H1 (cell line): ENCODE results near the gene P2RY14. TPM values are rescaled to one million over a fixed set of nuclear protein-coding genes. Genes with fewer than 3 reads are reported as not detected.

ENCODE experiments used
- CTCF ChIA-PET: fragments of 300-600 bp; sonication (Branson Sonifier 250); formaldehyde crosslinking; loops from one replicate; lab custom pipeline; 2021; ENCODE audit not compliant: partially characterized antibody; lab: Charles Lee
- POLR2A ChIA-PET: fragments of 300-600 bp; sonication (Branson Sonifier 250); formaldehyde crosslinking; loops from one replicate; lab custom pipeline; 2021; ENCODE audit warnings: inconsistent platforms; ENCODE audit not compliant: partially characterized antibody; lab: Charles Lee
- DNase-seq, 2 experiments: peaks; one replicate each; pipeline versions ENCODE4 v3.0.0 to v3.0.0-alpha.2; 2010 to 2022; ENCODE audit warnings: low spot score in 2 of 2, low read depth in 1 of 2, mixed read lengths in 1 of 2
- FAIRE-seq: peaks from 2 replicates; lab custom pipeline; 2011; peaks lifted over from hg19 to GRCh38; lab: Jason Lieb, UNC
- H2AFZ ChIP-seq: 2 replicates; pipeline ENCODE4 v1.8.1; 2012; ENCODE audit warnings: low read length, inconsistent platforms
- H2AK5ac ChIP-seq: 2 replicates; pipeline ENCODE4 v1.6.1; 2013; ENCODE audit warnings: low read depth, low read length
- H2BK120ac ChIP-seq: replicated peaks from 2 replicates; pipeline ENCODE3; 2013; ENCODE audit warnings: low read depth, low read length, inconsistent platforms
- H2BK12ac ChIP-seq: 2 replicates; pipeline ENCODE4 v1.6.1; 2013; ENCODE audit warnings: low read depth, low read length
- H2BK15ac ChIP-seq: 2 replicates; pipeline ENCODE4 v1.6.1; 2013; ENCODE audit warnings: low read length
- H2BK20ac ChIP-seq: 2 replicates; pipeline ENCODE4 v1.6.1; 2013; ENCODE audit warnings: low read length
- H2BK5ac ChIP-seq: 2 replicates; pipeline ENCODE4 v1.6.1; 2013; ENCODE audit warnings: low read depth, low read length
- H3K14ac ChIP-seq: 2 replicates; pipeline ENCODE4 v1.6.1; 2013; ENCODE audit warnings: inconsistent platforms; ENCODE audit not compliant: insufficient read length
- H3K18ac ChIP-seq: 2 replicates; pipeline ENCODE4 v1.6.1; 2013; ENCODE audit warnings: low read length; ENCODE audit errors: extremely low read depth
- H3K23ac ChIP-seq: 2 replicates; pipeline ENCODE4 v1.6.1; 2013; ENCODE audit warnings: inconsistent platforms; ENCODE audit not compliant: insufficient read length
- H3K23me2 ChIP-seq: 2 replicates; pipeline ENCODE4 v1.6.1; 2013; ENCODE audit warnings: low read depth, low read length
- H3K27ac ChIP-seq: 2 replicates; pipeline ENCODE4 v1.6.1; 2011; ENCODE audit warnings: low read depth, low read length, inconsistent platforms
- H3K27me3 ChIP-seq, 4 experiments: replicated peaks in 1 of 4; 1 replicate in 1 of 4; 2 replicates in 3 of 4; pipeline versions ENCODE4 v1.6.1 to v1.8.1; 2011 to 2013; ENCODE audit warnings: low read length in 3 of 4, mild to moderate bottlenecking in 3 of 4, inconsistent platforms in 2 of 4, mixed read lengths in 2 of 4, moderate library complexity in 1 of 4; ENCODE audit not compliant: control insufficient read depth in 3 of 4, insufficient read depth in 3 of 4; ENCODE audit errors: extremely low read depth in 1 of 4
- H3K36me3 ChIP-seq, 4 experiments: 2 replicates each; pipeline versions ENCODE4 v1.6.1 to v1.8.1; 2011 to 2013; ENCODE audit warnings: mild to moderate bottlenecking in 4 of 4, low read length in 3 of 4, moderate library complexity in 2 of 4, control low read depth in 1 of 4, inconsistent platforms in 1 of 4; ENCODE audit not compliant: insufficient read depth in 4 of 4, control insufficient read depth in 2 of 4
- H3K4ac ChIP-seq: replicated peaks from 2 replicates; pipeline ENCODE3; 2013; ENCODE audit warnings: low read length, low read depth, mixed read lengths, inconsistent platforms; ENCODE audit not compliant: insufficient read length
- H3K4me1 ChIP-seq, 4 experiments: replicated peaks in 1 of 4; 1 replicate in 1 of 4; 2 replicates in 3 of 4; pipeline versions ENCODE4 v1.6.1 to v1.8.1; 2011 to 2013; ENCODE audit warnings: low read length in 3 of 4, inconsistent platforms in 2 of 4, mixed read lengths in 1 of 4; ENCODE audit not compliant: insufficient read depth in 4 of 4, control insufficient read depth in 3 of 4
- H3K4me2 ChIP-seq, 2 experiments: 2 replicates each; pipeline versions ENCODE4 v1.6.1 to v1.8.1; 2011 to 2013; ENCODE audit warnings: low read depth in 2 of 2, low read length in 2 of 2, control low read depth in 1 of 2, inconsistent platforms in 1 of 2, mild to moderate bottlenecking in 1 of 2; ENCODE audit not compliant: insufficient read depth in 1 of 2
- H3K4me3 ChIP-seq, 4 experiments: fragments of 200-600, 300-600 bp in 1 of 4; sonication (generic), shearing (Covaris generic), sonication (Bioruptor Twin) in 1 of 4; 2 replicates each; pipeline versions ENCODE4 v1.5.1 to v1.8.1; 2011 to 2016; ENCODE audit warnings: low read length in 4 of 4, low read depth in 3 of 4, control low read depth in 2 of 4, inconsistent platforms in 2 of 4, mild to moderate bottlenecking in 2 of 4, mixed read lengths in 1 of 4, moderate library complexity in 1 of 4; ENCODE audit not compliant: insufficient read depth in 2 of 4; ENCODE audit errors: extremely low read depth in 1 of 4
- H3K56ac ChIP-seq: replicated peaks from 2 replicates; pipeline ENCODE3; 2013; ENCODE audit warnings: low read depth, mild to moderate bottlenecking, mixed read lengths, low read length, inconsistent platforms; ENCODE audit not compliant: insufficient read length
- H3K79me1 ChIP-seq: 2 replicates; pipeline ENCODE4 v1.6.1; 2013; ENCODE audit warnings: low read depth, low read length, control low read depth
- H3K79me2 ChIP-seq, 2 experiments: 2 replicates each; pipeline versions ENCODE4 v1.6.1 to v1.8.1; 2012 to 2013; ENCODE audit warnings: low read length in 2 of 2, mild to moderate bottlenecking in 2 of 2, inconsistent platforms in 1 of 2; ENCODE audit not compliant: insufficient read depth in 2 of 2, control insufficient read depth in 1 of 2
- H3K9ac ChIP-seq, 4 experiments: replicated peaks in 1 of 4; 1 replicate in 1 of 4; 2 replicates in 3 of 4; pipeline versions ENCODE4 v1.6.1 to v1.8.1; 2011 to 2013; ENCODE audit warnings: low read depth in 3 of 4, low read length in 3 of 4, control low read depth in 2 of 4, mild to moderate bottlenecking in 2 of 4, moderate library complexity in 2 of 4, inconsistent platforms in 1 of 4; ENCODE audit errors: extremely low read depth in 1 of 4
- H3K9me3 ChIP-seq, 2 experiments: 2 replicates each; pipeline versions ENCODE4 v1.6.1 to v1.8.1; 2012 to 2013; ENCODE audit warnings: mild to moderate bottlenecking in 2 of 2, moderate library complexity in 2 of 2, control low read depth in 1 of 2, inconsistent platforms in 1 of 2, low read depth in 1 of 2, low read length in 1 of 2, mixed read lengths in 1 of 2; ENCODE audit not compliant: insufficient read depth in 2 of 2
- H4K20me1 ChIP-seq, 2 experiments: replicated peaks in 1 of 2; 2 replicates each; pipeline versions ENCODE3 to v1.8.1; 2011 to 2013; ENCODE audit warnings: inconsistent platforms in 2 of 2, low read length in 2 of 2, mild to moderate bottlenecking in 1 of 2; ENCODE audit not compliant: insufficient read depth in 2 of 2, control insufficient read depth in 1 of 2
- H4K5ac ChIP-seq: 2 replicates; pipeline ENCODE4 v1.6.1; 2013; ENCODE audit warnings: low read length, low read depth, mixed read lengths, inconsistent platforms; ENCODE audit not compliant: insufficient read length
- H4K8ac ChIP-seq: 2 replicates; pipeline ENCODE4 v1.8.0; 2013; ENCODE audit warnings: mild to moderate bottlenecking, moderate library complexity, low read length, inconsistent platforms; ENCODE audit not compliant: insufficient read depth; ENCODE audit errors: extremely low read depth
- H4K91ac ChIP-seq: replicated peaks from 2 replicates; pipeline ENCODE3; 2013; ENCODE audit warnings: low read length, mixed read lengths, inconsistent platforms; ENCODE audit not compliant: insufficient read length
- ASH2L ChIP-seq: fragments of 200-600, 300-600 bp; sonication (generic); IDR thresholded peaks from one replicate; pipeline ENCODE4 v1.7.1; 2017; ENCODE audit warnings: low read length
- BRCA1 ChIP-seq: IDR thresholded peaks from 2 replicates; pipeline ENCODE4 v1.6.1; 2012; ENCODE audit warnings: low read depth, low read length, improper control_type of control experiment
- EP300 ChIP-seq, 2 experiments: IDR thresholded peaks; 1 replicate in 1 of 2; 2 replicates in 1 of 2; pipeline ENCODE4 v1.6.1; 2011 to 2012; ENCODE audit warnings: low read depth in 2 of 2, low read length in 2 of 2, mild to moderate bottlenecking in 2 of 2, borderline replicate concordance in 1 of 2, inconsistent platforms in 1 of 2, moderate library complexity in 1 of 2
- FOSL1 ChIP-seq: IDR thresholded peaks from 2 replicates; pipeline ENCODE4 v1.6.1; 2011; ENCODE audit warnings: mild to moderate bottlenecking, low read depth, low read length, moderate library complexity; ENCODE audit not compliant: insufficient read depth
- HDAC6 ChIP-seq: IDR thresholded peaks from one replicate; pipeline ENCODE4 v1.7.1; 2012; ENCODE audit warnings: low read depth, mild to moderate bottlenecking, inconsistent platforms, low read length, moderate library complexity
- JUN ChIP-seq: IDR thresholded peaks from 2 replicates; pipeline ENCODE4 v1.6.1; 2011; ENCODE audit warnings: low read depth, mild to moderate bottlenecking, improper control_type of control experiment, low read length
- JUND ChIP-seq: IDR thresholded peaks from 2 replicates; pipeline ENCODE4 v1.6.1; 2011; ENCODE audit warnings: mild to moderate bottlenecking, improper control_type of control experiment, low read length
- NRF1 ChIP-seq: IDR thresholded peaks from 2 replicates; pipeline ENCODE4 v1.6.1; 2011; ENCODE audit warnings: mild to moderate bottlenecking, low read depth, low read length, improper control_type of control experiment
- SAP30 ChIP-seq: fragments of 300-600 bp; sonication (generic); IDR thresholded peaks from 2 replicates; pipeline ENCODE4 v1.7.1; 2012; ENCODE audit warnings: low read length, moderate library complexity, mild to moderate bottlenecking, inconsistent platforms; ENCODE audit not compliant: insufficient read depth, insufficient replicate concordance
- SP1 ChIP-seq: IDR thresholded peaks from 2 replicates; pipeline ENCODE4 v1.6.1; 2011; ENCODE audit warnings: low read depth, low read length
- TCF12 ChIP-seq: IDR thresholded peaks from 2 replicates; pipeline ENCODE4 v1.6.1; 2011; ENCODE audit warnings: low read depth, mild to moderate bottlenecking, low read length
- WGBS, 2 experiments: shearing (Covaris generic) in 1 of 2; methylation state at CpG; one replicate each; pipeline versions ENCODE4 v1.1.6 to v1.1.7; 2013 to 2015; ENCODE audit warnings: low lambda C conversion rate in 2 of 2, mixed read lengths in 2 of 2, inconsistent platforms in 1 of 2, low coverage in 1 of 2, missing lambda C conversion rate in 1 of 2; ENCODE audit not compliant: insufficient replicate concordance in 2 of 2, insufficient coverage in 1 of 2, insufficient read length in 1 of 2; ENCODE audit errors: extremely low coverage in 1 of 2, missing lambda C conversion rate in 1 of 2; 5-methylcytosine and 5-hydroxymethylcytosine counted together
- polyA plus RNA-seq, 7 experiments: library from polyadenylated mRNA; depleted of rRNA in 3 of 7; stranded (reverse) in 5 of 7; unstranded in 2 of 7; fragments of >200 nt in 5 of 7; fragments of 200-250 nt in 2 of 7; gene quantifications; 1 replicate in 5 of 7; 2 replicates in 1 of 7; 4 replicates in 1 of 7; pipeline versions ENCODE4 v1.2.1 to v1.2.3, GENCODE V29; 2011 to 2013; ENCODE audit warnings: missing spikeins in 2 of 7, mixed read lengths in 2 of 7
- total RNA-seq: library from RNA; stranded (reverse); fragmentation: NEBNext Ultra II Directional; extraction: Animal tissue kit (Norgen Biotek cat#: 25700); gene quantifications from 2 replicates; pipeline ENCODE4 v1.2.1, GENCODE V29; 2021
- TF ChIP-seq, protein P1 (sequence below), 3 experiments: IDR thresholded peaks; 1 replicate in 2 of 3; 2 replicates in 1 of 3; pipeline versions ENCODE4 v1.5.1 to v1.6.1; 2011; ENCODE audit warnings: low read length in 3 of 3, mild to moderate bottlenecking in 3 of 3, inconsistent platforms in 2 of 3, low read depth in 1 of 3, moderate library complexity in 1 of 3; ENCODE audit not compliant: insufficient read depth in 1 of 3; ENCODE audit errors: control extremely low read depth in 1 of 3

Gene P2RY14
- total and polyA plus RNA-seq, 2 of the 8 experiments (the other 6 are each of a cell fraction or from before 2014, with no cell fraction given), result not detected

DNA sequence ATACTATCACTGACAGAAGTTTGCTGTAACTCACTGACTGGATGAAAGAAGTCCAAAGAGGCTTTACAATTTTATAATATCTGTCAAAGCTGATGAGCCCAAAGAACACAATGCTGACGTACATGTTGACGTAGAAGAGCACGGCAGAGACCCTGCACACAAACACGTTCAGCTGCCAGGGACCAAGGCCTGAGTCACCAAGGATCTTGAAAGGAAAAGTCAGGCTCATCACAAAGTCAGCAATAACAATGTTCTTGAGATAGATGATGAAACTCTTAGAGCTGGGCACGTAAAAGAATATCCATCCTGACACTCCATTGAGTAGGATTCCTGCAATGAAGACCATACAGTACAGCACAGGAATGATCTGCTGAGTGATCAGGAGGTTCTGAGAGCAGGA, 64.5 kb downstream of the P2RY14 start:
- Histone ChIP-seq H3K4ac (no peak overlapping the region), H3K56ac (no peak overlapping the region), H2AFZ (no peak overlapping the region), H3K4me1 (peaks cover 0 to 11% (median 5%) of the 10 kb centered on the region in 4 experiments; a peak in 4 of 7 replicates), H3K23ac (no peak overlapping the region), H3K14ac (no peak overlapping the region), H4K91ac (no peak overlapping the region), H4K20me1 (no peaks in the 10 kb centered on the region), H3K36me3 (no peaks in the 10 kb centered on the region), H3K4me3 (no peak overlapping the region), H3K79me1 (no peaks in the 10 kb centered on the region; the same call in 1 of the 2 replicates), H4K8ac (no peak overlapping the region), H2BK120ac (no peak overlapping the region), H3K9me3 (no peaks in the 10 kb centered on the region), H2BK20ac (no peak overlapping the region), H3K27ac (no peak overlapping the region), H3K23me2 (no peaks in the 10 kb centered on the region), H3K27me3 (no peaks in the 10 kb centered on the region), H2BK5ac (no peak overlapping the region), H3K18ac (no peak overlapping the region), H3K4me2 (no peak overlapping the region), H3K79me2 (no peaks in the 10 kb centered on the region), H3K9ac (no peak overlapping the region), H4K5ac (no peak overlapping the region), H2BK12ac (no peak overlapping the region), H2BK15ac (no peak overlapping the region), H2AK5ac (no peak overlapping the region)
- DNase-seq, result no peak
- 97% methylated on average over 5 of the region's 5 CpGs; no CpG with 5 or more reads in 1 of the 2 experiments for WGBS, 2 experiments
- CTCF ChIA-PET, result interaction anchor here (1.0 to 1.3 kb wide), 3 partner anchors 14 to 65 kb away, joined by 3 to 5 read pairs (median 4); partner anchors contain the start of gene P2RY14
- FAIRE-seq, result no peak
- POLR2A ChIA-PET, result no interaction called here
- no peak for TF ChIP-seq JUND
- no peak for TF ChIP-seq HDAC6
- TF ChIP-seq ASH2L, result no peak
- no peak for TF ChIP-seq JUN
- no peak for TF ChIP-seq SAP30
- TF ChIP-seq SP1, result no peak
- TF ChIP-seq FOSL1, result no peak
- TF ChIP-seq EP300 (IDR thresholded peaks at IDR 0.05; ENCODE audit: borderline replicate concordance in 1 of 2, low read depth in 2 of 2, low read length in 2 of 2), result no peak
- no peak for TF ChIP-seq NRF1
- TF ChIP-seq TCF12, result no peak
- no peak for TF ChIP-seq BRCA1
- TF ChIP-seq, protein P1, sequence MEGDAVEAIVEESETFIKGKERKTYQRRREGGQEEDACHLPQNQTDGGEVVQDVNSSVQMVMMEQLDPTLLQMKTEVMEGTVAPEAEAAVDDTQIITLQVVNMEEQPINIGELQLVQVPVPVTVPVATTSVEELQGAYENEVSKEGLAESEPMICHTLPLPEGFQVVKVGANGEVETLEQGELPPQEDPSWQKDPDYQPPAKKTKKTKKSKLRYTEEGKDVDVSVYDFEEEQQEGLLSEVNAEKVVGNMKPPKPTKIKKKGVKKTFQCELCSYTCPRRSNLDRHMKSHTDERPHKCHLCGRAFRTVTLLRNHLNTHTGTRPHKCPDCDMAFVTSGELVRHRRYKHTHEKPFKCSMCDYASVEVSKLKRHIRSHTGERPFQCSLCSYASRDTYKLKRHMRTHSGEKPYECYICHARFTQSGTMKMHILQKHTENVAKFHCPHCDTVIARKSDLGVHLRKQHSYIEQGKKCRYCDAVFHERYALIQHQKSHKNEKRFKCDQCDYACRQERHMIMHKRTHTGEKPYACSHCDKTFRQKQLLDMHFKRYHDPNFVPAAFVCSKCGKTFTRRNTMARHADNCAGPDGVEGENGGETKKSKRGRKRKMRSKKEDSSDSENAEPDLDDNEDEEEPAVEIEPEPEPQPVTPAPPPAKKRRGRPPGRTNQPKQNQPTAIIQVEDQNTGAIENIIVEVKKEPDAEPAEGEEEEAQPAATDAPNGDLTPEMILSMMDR (IDR thresholded peaks at IDR 0.05; ENCODE audit: control extremely low read depth in 1 of 3, insufficient read depth in 1 of 3, low read depth in 1 of 3, low read length in 3 of 3), result no peak
